Stimulated activated naive B cell treated with anti-CD40 and anti-IgM and Interleukin-4, amounts not matched to agents 10 μg/mL and 1 μg/mL and 100 μg/mL, for 72 hours (primary cell): ENCODE results near the gene CD200R1L.
A peak's percentile ranks its signal among the peaks of the same experiment; 100 is the strongest.

Source experiments
- ATAC-seq, 2 donors: fragments of 150-1000 bp; cut with Tn5 transposase; replicated peaks; 2 replicates each; pipeline ENCODE4 v1.10.0; 2021; ENCODE audit warnings: moderate library complexity in 1 of 2
- DNase-seq: peaks from one replicate; pipeline ENCODE4 v3.0.0; 2021
- H3K27ac Mint-ChIP-seq: one replicate; pipeline ENCODE4 v1.8.0; 2022; ENCODE audit warnings: mild to moderate bottlenecking, mixed read lengths
- H3K27me3 Mint-ChIP-seq, 2 donors: one replicate each; pipeline ENCODE4 v1.8.0; 2022; ENCODE audit warnings: mixed read lengths in 2 of 2
- H3K36me3 Mint-ChIP-seq, 2 donors: one replicate each; pipeline ENCODE4 v1.8.0; 2022; ENCODE audit warnings: mixed read lengths in 2 of 2, mild to moderate bottlenecking in 1 of 2
- H3K4me1 Mint-ChIP-seq, 2 donors: one replicate each; pipeline ENCODE4 v1.8.0; 2022; ENCODE audit warnings: mixed read lengths in 2 of 2, mild to moderate bottlenecking in 1 of 2
- H3K4me3 Mint-ChIP-seq, 2 donors: one replicate each; pipeline ENCODE4 v1.8.0; 2022; ENCODE audit warnings: mild to moderate bottlenecking in 2 of 2, mixed read lengths in 2 of 2, moderate library complexity in 1 of 2
- H3K9me3 Mint-ChIP-seq, 2 donors: one replicate each; pipeline ENCODE4 v1.8.0; 2022; ENCODE audit warnings: mixed read lengths in 2 of 2, mild to moderate bottlenecking in 1 of 2

The CD200R1L gene, protein sequence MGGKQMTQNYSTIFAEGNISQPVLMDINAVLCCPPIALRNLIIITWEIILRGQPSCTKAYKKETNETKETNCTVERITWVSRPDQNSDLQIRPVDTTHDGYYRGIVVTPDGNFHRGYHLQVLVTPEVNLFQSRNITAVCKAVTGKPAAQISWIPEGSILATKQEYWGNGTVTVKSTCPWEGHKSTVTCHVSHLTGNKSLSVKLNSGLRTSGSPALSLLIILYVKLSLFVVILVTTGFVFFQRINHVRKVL

DNA sequence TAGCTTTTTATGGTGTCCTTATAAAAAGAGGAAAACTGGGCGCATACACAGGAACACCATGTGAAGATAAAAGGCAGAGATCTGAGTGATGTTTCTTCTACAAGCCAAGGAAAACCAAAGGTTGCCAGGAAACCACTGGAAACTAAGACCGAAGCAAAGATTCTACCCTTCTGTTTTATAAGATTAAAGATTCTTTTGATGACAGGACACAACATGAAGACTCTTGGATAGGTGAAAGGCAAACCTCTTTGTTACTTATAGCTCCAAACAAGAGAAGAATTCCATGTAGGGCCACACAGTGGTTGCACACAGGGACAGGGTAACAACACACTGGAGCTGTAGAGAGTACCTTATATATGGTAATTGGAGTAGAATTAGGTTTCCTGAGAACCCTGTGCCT, at the start of gene CD200R1L:
Gene CD200R1L (minus strand): TSS at position 101 of the 400 bp plus-strand sequence. CDS start 17,497 bp downstream, outside the sequence.
- no peak for ATAC-seq
- Mint-ChIP-seq H3K27ac (peak within 1 kb of the TSS; percentile 6), H3K4me3 (no peak within 1 kb of the TSS), H3K4me1 (peaks cover 19 to 23% of the 10 kb centered on the region in 2 donors), H3K27me3 (peaks cover 0 to 5% of the 10 kb centered on the region in 2 donors), H3K36me3 (peaks cover 22 to 32% of the 10 kb centered on the region in 2 donors), H3K9me3 (peaks cover 28% of the 10 kb centered on the region in 2 donors)
- no peak for DNase-seq

DNA sequence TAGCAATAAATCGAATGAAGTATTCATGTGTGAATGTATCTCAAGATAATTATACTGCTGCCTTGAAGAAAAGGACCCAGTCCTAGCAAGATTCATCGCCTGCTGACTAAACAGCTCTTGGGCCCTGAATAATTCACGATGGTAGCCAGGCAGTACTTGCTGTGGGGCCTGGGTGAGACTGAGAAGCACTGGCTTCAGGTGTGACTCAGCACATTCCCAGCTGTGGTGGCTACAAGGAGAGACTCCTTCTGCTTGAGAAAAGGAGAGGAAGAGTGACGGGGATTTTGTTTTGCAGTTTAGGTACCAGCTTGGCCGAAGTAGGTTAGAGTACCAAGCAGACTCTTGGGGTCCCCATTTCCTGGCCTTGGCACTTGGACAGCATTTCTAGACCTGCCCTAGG, 47.6 kb upstream of the CD200R1L start:
- peaks cover 6 to 7% of the 10 kb centered on the region in 2 donors for H3K4me1 Mint-ChIP-seq
- H3K9me3 Mint-ChIP-seq: no peaks in the 10 kb centered on the region
- no peaks in the 10 kb centered on the region for H3K27me3 Mint-ChIP-seq
- no peak for ATAC-seq
- H3K27ac Mint-ChIP-seq: no peak overlapping the region
- H3K36me3 Mint-ChIP-seq: no peaks in the 10 kb centered on the region
- no peak for DNase-seq
- no peak overlapping the region for H3K4me3 Mint-ChIP-seq

DNA sequence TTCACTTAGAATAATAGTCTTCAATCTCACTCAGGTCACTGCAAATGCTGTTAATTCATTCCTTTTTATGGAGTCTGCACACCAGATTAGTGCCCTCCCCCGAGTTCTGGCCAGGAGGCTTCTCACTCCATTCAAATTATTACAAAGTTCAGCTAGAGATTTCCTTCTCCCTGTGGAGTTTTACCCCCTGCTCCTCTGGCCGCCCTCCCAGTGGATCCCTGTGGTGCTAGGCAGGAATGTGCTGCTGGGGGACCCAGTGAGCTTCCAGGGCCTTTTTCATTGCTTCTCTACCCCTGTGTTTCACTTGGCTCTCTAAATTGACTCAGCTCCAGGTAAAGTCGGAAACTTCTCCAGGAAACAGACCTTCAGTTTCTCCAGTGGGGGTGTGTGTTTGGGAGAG, 42.7 kb upstream of the CD200R1L start:
- H3K4me1 Mint-ChIP-seq: peaks cover 10 to 18% of the 10 kb centered on the region in 2 donors
- H3K27ac Mint-ChIP-seq: no peak overlapping the region
- ATAC-seq (no peak), DNase-seq (no peak)
- H3K4me3 Mint-ChIP-seq: no peak overlapping the region
- H3K27me3 Mint-ChIP-seq: no peaks in the 10 kb centered on the region
- no peaks in the 10 kb centered on the region for H3K9me3 Mint-ChIP-seq
- H3K36me3 Mint-ChIP-seq: no peaks in the 10 kb centered on the region

DNA sequence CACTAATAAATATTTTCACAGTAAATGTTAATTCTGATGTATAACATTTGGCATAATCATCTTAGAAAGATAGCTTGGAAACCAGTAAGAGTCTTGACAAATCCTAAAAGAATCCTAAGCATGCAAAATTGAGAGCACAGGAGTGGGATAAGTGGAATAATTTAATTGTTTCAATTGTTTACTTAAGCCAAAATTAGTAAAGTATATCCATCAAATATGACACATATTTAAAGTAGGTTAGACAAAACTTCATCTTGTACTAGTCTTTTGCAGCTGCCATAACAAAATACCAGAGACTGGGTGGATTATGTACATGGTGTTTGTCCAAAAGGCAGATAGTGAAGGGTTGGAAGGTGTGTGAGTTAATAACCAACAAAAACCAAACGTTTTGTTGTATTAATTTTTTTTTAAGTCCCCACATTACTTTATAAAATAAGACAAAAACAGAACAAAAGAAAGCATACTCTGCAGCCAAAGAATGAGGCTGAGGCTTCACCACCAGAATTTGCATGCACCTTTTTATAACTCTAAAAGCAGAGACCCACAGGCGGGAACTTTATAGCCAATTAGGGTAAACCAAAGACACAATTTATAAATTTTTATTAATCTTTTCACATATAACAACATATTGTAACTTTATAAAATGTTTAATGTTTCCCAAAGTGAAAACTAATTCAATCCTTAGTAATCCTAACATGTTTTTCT, 41.9 kb upstream of the CD200R1L start:
- H3K27me3 Mint-ChIP-seq: no peaks in the 10 kb centered on the region
- H3K9me3 Mint-ChIP-seq: no peaks in the 10 kb centered on the region
- DNase-seq (no peak), ATAC-seq (no peak)
- H3K27ac Mint-ChIP-seq: no peak overlapping the region
- no peak overlapping the region for H3K4me3 Mint-ChIP-seq
- no peaks in the 10 kb centered on the region for H3K36me3 Mint-ChIP-seq
- peaks cover 10 to 18% of the 10 kb centered on the region in 2 donors for H3K4me1 Mint-ChIP-seq

DNA sequence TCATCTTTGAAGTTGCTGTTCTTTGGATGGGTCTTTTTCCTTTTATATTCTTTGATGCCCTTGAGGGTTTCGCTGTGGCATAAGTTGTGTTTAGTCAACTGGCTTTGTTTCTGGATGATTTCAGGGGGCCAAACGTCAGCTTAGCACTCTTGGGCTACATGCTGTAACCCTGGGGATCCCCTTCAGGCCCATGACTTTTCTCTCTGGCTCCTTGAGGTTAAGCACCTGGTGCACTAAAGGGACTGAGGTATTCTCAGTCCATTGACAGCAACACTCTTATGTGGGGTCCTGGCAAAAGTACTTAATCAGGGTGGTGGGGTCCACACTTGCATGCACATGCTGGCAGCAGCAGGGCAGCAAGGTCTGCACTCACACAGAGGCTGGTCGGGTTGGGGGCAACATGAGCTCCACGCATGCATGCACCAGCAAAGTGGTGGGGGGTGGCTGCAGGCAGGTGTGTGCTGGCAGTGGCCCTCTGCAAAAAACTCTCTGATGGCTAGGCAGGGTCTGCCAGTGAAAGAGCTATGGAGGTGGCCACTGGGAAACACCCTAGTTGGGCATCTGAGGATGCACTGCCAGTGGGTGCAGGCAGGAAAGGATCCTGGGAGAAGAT, 38.1 kb upstream of the CD200R1L start:
- Mint-ChIP-seq H3K36me3 (peaks cover 0 to 2% of the 10 kb centered on the region in 2 donors), H3K27me3 (no peaks in the 10 kb centered on the region), H3K27ac (no peak overlapping the region), H3K9me3 (peaks cover 4 to 5% of the 10 kb centered on the region in 2 donors), H3K4me1 (peaks cover 14 to 27% of the 10 kb centered on the region in 2 donors), H3K4me3 (no peak overlapping the region)
- no peak for DNase-seq
- peak in 1 of 2 donors; percentile 27 for ATAC-seq

DNA sequence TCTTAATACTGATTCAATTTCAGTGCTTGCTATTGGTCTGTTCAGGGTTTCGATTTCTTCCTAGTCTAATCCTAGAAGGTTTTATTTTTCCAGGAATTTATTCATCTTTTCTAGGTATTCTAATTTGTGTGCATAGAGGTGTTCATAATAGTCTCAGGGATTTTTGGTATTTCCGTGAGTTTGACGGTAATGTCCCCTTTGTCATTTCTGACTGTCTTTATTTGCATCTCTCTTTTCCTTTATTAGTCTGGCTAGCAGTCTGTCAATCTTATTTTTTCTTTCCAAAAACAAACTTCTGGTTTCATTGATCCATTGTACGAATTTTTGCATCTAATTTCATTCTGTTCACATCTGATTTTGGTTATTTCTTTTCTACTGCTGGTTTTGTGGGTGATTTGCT, 35.2 kb upstream of the CD200R1L start:
- Mint-ChIP-seq H3K4me3 (no peak overlapping the region), H3K9me3 (peaks cover 4 to 5% of the 10 kb centered on the region in 2 donors), H3K27ac (no peak overlapping the region)

DNA sequence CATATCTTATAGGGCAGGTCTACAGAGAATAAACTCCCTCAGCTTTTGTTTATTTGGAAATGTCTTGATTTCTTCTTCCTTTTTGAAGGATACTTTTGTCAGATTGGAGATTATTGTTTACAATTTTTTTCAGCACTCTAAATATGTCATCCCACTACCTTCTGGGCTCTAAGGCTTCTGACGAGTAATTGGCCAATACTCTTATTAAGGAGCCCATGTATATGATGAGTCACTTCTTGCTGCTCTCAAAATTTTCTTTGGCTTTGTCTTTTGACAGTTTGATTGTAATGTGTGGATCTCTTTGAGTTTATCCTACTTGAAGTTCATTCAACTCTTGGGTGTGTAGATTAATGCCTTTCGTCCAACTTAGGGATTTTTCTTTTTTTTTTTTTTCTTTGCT, 28.9 kb upstream of the CD200R1L start:
- no peak for DNase-seq
- H3K4me3 Mint-ChIP-seq: no peak overlapping the region

More for the DNA sequence above, 35.2 kb upstream of the CD200R1L start:
- H3K36me3 Mint-ChIP-seq: peaks cover 0 to 2% of the 10 kb centered on the region in 2 donors
- DNase-seq (no peak), ATAC-seq (no peak)
- H3K4me1 Mint-ChIP-seq: peaks cover 6 to 19% of the 10 kb centered on the region in 2 donors
- no peaks in the 10 kb centered on the region for H3K27me3 Mint-ChIP-seq

DNA sequence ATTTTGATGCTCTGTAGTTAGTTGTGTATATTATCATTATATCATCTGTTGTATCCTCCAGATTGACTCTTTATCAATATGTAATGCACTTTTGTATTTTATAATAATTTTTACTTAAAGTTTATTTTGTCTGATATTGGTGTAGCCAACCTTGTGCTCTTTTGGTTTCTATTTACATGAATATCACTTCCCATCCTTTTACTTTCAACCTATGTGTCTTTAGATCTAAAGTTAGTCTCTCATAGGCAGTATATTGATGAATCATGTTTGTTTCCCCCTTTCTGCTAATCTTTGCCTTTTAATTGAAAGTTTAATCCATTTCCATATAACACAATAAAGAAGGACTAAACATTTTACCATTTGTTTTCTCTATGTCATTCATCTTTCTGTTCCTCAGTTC, 28.1 kb upstream of the CD200R1L start:
- Mint-ChIP-seq H3K27ac (no peak overlapping the region), H3K4me1 (peaks cover 23 to 50% of the 10 kb centered on the region in 2 donors), H3K36me3 (peaks cover 11 to 12% of the 10 kb centered on the region in 2 donors), H3K9me3 (peaks cover 9 to 14% of the 10 kb centered on the region in 2 donors), H3K27me3 (no peaks in the 10 kb centered on the region), H3K4me3 (peak overlapping the region; percentile 5 to 22)
- no peak for DNase-seq
- no peak for ATAC-seq

More for the DNA sequence above, 28.9 kb upstream of the CD200R1L start:
- H3K9me3 Mint-ChIP-seq: peaks cover 7 to 9% of the 10 kb centered on the region in 2 donors
- H3K36me3 Mint-ChIP-seq: peaks cover 5 to 6% of the 10 kb centered on the region in 2 donors
- no peaks in the 10 kb centered on the region for H3K27me3 Mint-ChIP-seq
- peaks cover 27 to 55% of the 10 kb centered on the region in 2 donors for H3K4me1 Mint-ChIP-seq
- H3K27ac Mint-ChIP-seq: no peak overlapping the region
- ATAC-seq: no peak

DNA sequence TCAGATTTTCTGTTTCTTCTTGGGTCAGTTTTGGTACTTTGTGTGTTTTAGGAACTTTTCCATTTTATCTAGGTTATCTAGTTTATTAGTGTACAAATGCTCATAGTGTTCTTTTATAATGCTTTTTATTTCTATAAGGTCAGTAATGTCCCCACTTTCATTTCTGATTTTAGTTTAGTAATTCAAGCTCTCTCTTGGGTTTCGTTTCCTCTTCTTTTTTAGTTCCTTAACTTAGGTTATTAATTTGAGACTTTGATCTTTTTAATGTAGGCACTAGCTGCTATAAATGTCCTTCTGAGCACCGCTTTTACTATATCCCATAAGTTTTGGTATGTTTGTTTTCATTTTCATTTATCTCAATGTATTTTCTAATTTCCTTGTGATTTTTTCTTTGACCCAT, 27.0 kb upstream of the CD200R1L start:
- no peaks in the 10 kb centered on the region for H3K27me3 Mint-ChIP-seq
- peaks cover 14 to 16% of the 10 kb centered on the region in 2 donors for H3K36me3 Mint-ChIP-seq
- peak overlapping the region; percentile 37 to 49 for H3K4me3 Mint-ChIP-seq
- peak; percentile 87 to 92 for ATAC-seq
- H3K4me1 Mint-ChIP-seq: peaks cover 23 to 48% of the 10 kb centered on the region in 2 donors
- peaks cover 12 to 18% of the 10 kb centered on the region in 2 donors for H3K9me3 Mint-ChIP-seq
- no peak for DNase-seq
- H3K27ac Mint-ChIP-seq: peak overlapping the region; percentile 63

DNA sequence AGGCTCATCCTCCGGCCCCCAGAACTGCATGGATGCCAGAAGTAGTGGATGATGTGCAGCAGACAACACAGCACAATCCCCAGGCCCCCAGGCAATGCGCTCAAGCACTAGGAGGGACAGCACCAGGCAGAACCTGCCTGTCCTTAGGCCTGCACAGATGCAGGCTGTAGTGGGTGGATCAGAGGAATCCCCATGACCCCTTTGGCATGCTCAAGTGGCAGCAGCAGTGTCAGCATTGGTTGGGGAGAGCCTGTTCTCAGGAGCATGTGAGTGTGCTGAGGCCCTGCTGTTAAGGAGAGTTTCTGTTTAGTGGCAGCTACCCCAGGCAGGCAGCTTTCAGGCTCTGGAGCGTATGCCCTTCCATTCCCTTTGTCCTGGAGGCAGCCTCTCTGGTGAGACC, 25.1 kb upstream of the CD200R1L start:
- no peak for DNase-seq
- H3K4me1 Mint-ChIP-seq: peaks cover 23 to 48% of the 10 kb centered on the region in 2 donors
- no peak overlapping the region for H3K4me3 Mint-ChIP-seq

DNA sequence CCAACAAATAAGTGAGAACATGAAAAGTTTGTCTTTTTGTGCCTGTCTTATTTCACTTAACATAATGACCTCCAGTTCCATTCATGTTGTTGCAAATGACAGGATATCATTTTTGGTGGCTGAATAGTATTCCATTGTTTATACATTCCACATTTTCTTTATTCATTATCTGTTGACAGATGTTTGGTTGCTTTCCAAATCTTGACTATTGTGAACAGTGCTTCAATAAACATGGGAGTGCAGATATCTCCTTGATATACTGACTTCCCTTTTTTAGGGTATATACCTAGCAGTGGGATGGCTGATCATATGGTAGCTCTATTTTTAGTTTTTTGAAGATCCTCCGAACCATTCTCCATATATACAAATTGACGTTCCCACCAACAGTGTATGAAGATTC, 19.1 kb upstream of the CD200R1L start:
- Mint-ChIP-seq H3K4me1 (peaks cover 5 to 7% of the 10 kb centered on the region in 2 donors), H3K27me3 (no peaks in the 10 kb centered on the region), H3K27ac (peak overlapping the region; percentile 67), H3K4me3 (no peak overlapping the region), H3K36me3 (peaks cover 10 to 11% of the 10 kb centered on the region in 2 donors), H3K9me3 (peaks cover 11 to 15% of the 10 kb centered on the region in 2 donors)
- no peak for DNase-seq
- no peak for ATAC-seq

More for the DNA sequence above, 25.1 kb upstream of the CD200R1L start:
- peak in 1 of 2 donors; percentile 72 for ATAC-seq
- Mint-ChIP-seq H3K27ac (no peak overlapping the region), H3K36me3 (peaks cover 14 to 16% of the 10 kb centered on the region in 2 donors), H3K9me3 (peaks cover 14 to 18% of the 10 kb centered on the region in 2 donors), H3K27me3 (no peaks in the 10 kb centered on the region)

DNA sequence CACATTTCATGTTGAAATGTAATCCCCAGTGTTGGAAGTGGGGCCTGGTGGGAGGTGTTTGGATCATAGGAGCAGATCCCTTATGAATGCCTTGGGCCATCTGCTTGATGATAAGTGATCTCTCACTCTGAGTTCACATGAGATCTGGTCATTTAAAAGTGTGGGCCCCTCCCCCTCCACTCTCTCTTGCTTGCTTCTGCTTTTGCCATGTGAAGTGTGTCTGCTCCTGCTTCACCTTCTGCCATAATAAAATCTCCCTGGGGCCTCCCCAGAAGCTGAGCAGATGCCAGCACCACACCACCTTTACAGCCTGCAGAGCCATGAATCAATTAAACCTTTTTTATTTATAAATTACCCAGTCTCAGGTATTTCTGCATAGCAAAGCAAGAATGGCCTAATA, 14.2 kb upstream of the CD200R1L start:
- DNase-seq (peak; percentile 30), ATAC-seq (peak; percentile 37 to 50)
- peaks cover 0 to 2% of the 10 kb centered on the region in 2 donors for H3K36me3 Mint-ChIP-seq
- no peak overlapping the region for H3K4me3 Mint-ChIP-seq
- peaks cover 32 to 41% of the 10 kb centered on the region in 2 donors for H3K4me1 Mint-ChIP-seq
- peaks cover 1 to 3% of the 10 kb centered on the region in 2 donors for H3K9me3 Mint-ChIP-seq
- peak overlapping the region; percentile 14 for H3K27ac Mint-ChIP-seq
- H3K27me3 Mint-ChIP-seq: no peaks in the 10 kb centered on the region

DNA sequence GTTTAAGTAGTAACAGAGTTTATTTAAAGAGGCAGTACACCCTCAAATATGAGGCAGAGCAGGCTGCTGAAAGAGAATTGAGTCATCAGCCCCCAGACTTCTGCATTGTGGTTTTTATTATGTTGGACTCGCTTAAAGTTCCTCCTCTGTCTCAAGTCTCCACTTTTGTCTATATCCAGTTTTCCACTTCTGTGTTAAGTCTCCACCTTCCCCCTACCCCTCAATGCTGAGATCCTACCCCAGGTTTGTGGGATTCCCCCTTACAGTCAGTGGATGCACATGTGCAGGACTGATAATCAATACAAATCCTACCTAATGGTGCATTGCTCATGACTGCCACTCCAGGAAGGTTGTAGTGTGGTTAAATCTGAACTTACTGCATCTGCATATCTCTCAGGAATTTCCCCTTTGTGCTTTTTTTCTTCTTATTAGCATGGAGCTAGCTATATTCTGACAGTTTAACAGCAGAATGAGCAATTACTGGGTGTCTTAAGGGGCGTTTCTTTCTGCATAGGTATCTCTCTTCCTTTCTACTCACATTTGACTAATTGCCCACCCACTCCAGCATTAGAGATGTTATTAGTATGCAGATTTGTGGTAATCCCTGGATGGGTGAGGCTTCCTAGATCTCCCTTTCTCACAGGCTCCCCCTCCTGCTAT, 11.9 kb upstream of the CD200R1L start:
- H3K9me3 Mint-ChIP-seq: peaks cover 1 to 3% of the 10 kb centered on the region in 2 donors
- ATAC-seq (peak; percentile 91), DNase-seq (peak; percentile 65)
- H3K27me3 Mint-ChIP-seq: no peaks in the 10 kb centered on the region
- H3K4me1 Mint-ChIP-seq: peaks cover 32 to 41% of the 10 kb centered on the region in 2 donors
- H3K36me3 Mint-ChIP-seq: peaks cover 0 to 2% of the 10 kb centered on the region in 2 donors
- H3K4me3 Mint-ChIP-seq: peak overlapping the region; percentile 71 to 73
- peak overlapping the region; percentile 83 for H3K27ac Mint-ChIP-seq

DNA sequence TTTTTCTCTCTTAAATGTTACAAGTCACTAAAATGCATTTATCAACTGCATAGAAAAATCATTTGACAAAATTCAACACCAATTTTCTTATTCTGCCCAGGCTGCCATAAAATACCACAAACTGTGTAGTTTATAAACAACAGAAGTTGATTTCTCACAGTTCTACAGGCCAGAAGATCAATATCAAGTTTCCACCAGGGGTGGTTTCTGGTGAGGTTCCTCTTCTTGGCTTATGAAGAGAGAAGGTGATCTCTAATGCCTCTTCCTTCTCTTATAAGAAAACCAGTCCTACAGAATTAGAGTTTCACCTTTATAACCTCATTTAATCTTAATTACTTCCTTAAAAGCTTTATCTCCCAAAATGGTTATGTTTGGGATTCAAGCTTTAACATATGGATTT, 10.9 kb upstream of the CD200R1L start:
- peak overlapping the region; percentile 27 for H3K27ac Mint-ChIP-seq
- ATAC-seq (no peak), DNase-seq (no peak)
- H3K27me3 Mint-ChIP-seq: no peaks in the 10 kb centered on the region
- peaks cover 32 to 41% of the 10 kb centered on the region in 2 donors for H3K4me1 Mint-ChIP-seq
- H3K36me3 Mint-ChIP-seq: peaks cover under 1 to 2% of the 10 kb centered on the region in 2 donors
- H3K9me3 Mint-ChIP-seq: peaks cover 1 to 4% of the 10 kb centered on the region in 2 donors
- peak overlapping the region; percentile 71 to 73 for H3K4me3 Mint-ChIP-seq
